ENCODE results near the gene LMBRD1.
"Not testable (repeated sequence)": the region's sequence is repeated elsewhere in the genome, so short reads cannot be mapped to it uniquely, and the experiment has no call there.

LMBRD1 gene

GRCh38 chr6:69704916-69705315, 91.9 kb downstream of the LMBRD1 start:
- Histone ChIP-seq H3K9me3 (ENCODE audit: control insufficient read depth, insufficient read depth, low read length) (no peaks in the 10 kb centered on the region), H3K36me3 (ENCODE audit: control insufficient read depth, insufficient read depth, low read length) (no peaks in the 10 kb centered on the region), H3K4me1 (ENCODE audit: control insufficient read depth, insufficient read depth, low read length) (no peaks in the 10 kb centered on the region), H3K4me3 (ENCODE audit: low read length) (no peak overlapping the region), H3K27ac (ENCODE audit: low read length) (no peak overlapping the region), H3K27me3 (ENCODE audit: control insufficient read depth, insufficient read depth, low read length) (no peaks in the 10 kb centered on the region)
- no CpG with 5 or more reads among the region's 1 CpG for WGBS (ENCODE audit: insufficient coverage, insufficient read length)
- DNase-seq (ENCODE audit: low read depth, low spot score) = no peak

DNA sequence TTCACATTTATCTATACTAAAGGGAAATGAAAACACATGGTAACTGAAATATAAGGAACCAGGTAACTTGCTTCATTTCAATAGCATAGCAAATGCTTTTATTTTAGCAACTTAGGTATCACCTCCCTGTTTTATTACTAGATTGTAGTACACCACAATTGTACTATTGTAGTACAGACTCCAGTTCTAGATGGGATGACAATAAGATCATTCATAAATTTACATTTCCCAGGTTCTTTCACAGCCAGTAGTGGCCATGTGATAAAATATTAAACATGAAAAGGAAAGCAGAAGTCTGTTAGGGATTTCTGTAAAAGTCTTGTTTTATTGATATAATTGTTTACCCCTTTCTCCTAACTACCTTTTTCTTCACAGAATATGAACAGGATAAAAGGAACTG, 97.2 kb downstream of the LMBRD1 start:
- Histone ChIP-seq H3K27ac (ENCODE audit: low read length) (no peak overlapping the region), H3K4me3 (ENCODE audit: low read length) (no peak overlapping the region), H3K9me3 (ENCODE audit: control insufficient read depth, insufficient read depth, low read length) (no peaks in the 10 kb centered on the region), H3K36me3 (ENCODE audit: control insufficient read depth, insufficient read depth, low read length) (no peaks in the 10 kb centered on the region), H3K27me3 (ENCODE audit: control insufficient read depth, insufficient read depth, low read length) (no peaks in the 10 kb centered on the region), H3K4me1 (ENCODE audit: control insufficient read depth, insufficient read depth, low read length) (no peaks in the 10 kb centered on the region)
- no peak for DNase-seq (ENCODE audit: low read depth, low spot score)

- Histone ChIP-seq H3K9me3 (ENCODE audit: control insufficient read depth, insufficient read depth, low read length) (no peaks in the 10 kb centered on the region), H3K27me3 (ENCODE audit: control insufficient read depth, insufficient read depth, low read length) (no peaks in the 10 kb centered on the region), H3K4me3 (ENCODE audit: low read length) (no peak overlapping the region), H3K27ac (ENCODE audit: low read length) (no peak overlapping the region), H3K36me3 (ENCODE audit: control insufficient read depth, insufficient read depth, low read length) (no peaks in the 10 kb centered on the region), H3K4me1 (ENCODE audit: control insufficient read depth, insufficient read depth, low read length) (no peaks in the 10 kb centered on the region)
- no peak for DNase-seq (ENCODE audit: low read depth, low spot score)
- WGBS (ENCODE audit: insufficient coverage, insufficient read length) = no CpG with 5 or more reads among the region's 2 CpGs
These were observed 100.5 kb downstream of the LMBRD1 start for GRCh38 chr6:69696273-69696672.

GRCh38 chr6:69693762-69694161, 103.0 kb downstream of the LMBRD1 start:
- Histone ChIP-seq H3K36me3 (ENCODE audit: control insufficient read depth, insufficient read depth, low read length) (no peaks in the 10 kb centered on the region), H3K4me3 (ENCODE audit: low read length) (no peak overlapping the region), H3K27me3 (ENCODE audit: control insufficient read depth, insufficient read depth, low read length) (no peaks in the 10 kb centered on the region), H3K4me1 (ENCODE audit: control insufficient read depth, insufficient read depth, low read length) (no peaks in the 10 kb centered on the region), H3K27ac (ENCODE audit: low read length) (no peak overlapping the region), H3K9me3 (ENCODE audit: control insufficient read depth, insufficient read depth, low read length) (no peaks in the 10 kb centered on the region)
- no peak for DNase-seq (ENCODE audit: low read depth, low spot score)

- H3K9me3 ChIP-seq (ENCODE audit: control insufficient read depth, insufficient read depth, low read length) = no peaks in the 10 kb centered on the region
- WGBS (ENCODE audit: insufficient coverage, insufficient read length) = no CpG with 5 or more reads among the region's 1 CpG
- no peak overlapping the region for H3K27ac ChIP-seq (ENCODE audit: low read length)
- no peak overlapping the region for H3K4me3 ChIP-seq (ENCODE audit: low read length)
- DNase-seq (ENCODE audit: low read depth, low spot score) = no peak
- H3K36me3 ChIP-seq (ENCODE audit: control insufficient read depth, insufficient read depth, low read length) = no peaks in the 10 kb centered on the region
- H3K4me1 ChIP-seq (ENCODE audit: control insufficient read depth, insufficient read depth, low read length) = no peaks in the 10 kb centered on the region
- H3K27me3 ChIP-seq (ENCODE audit: control insufficient read depth, insufficient read depth, low read length) = no peaks in the 10 kb centered on the region
These were observed 105.8 kb downstream of the LMBRD1 start for GRCh38 chr6:69690986-69691385.

DNA sequence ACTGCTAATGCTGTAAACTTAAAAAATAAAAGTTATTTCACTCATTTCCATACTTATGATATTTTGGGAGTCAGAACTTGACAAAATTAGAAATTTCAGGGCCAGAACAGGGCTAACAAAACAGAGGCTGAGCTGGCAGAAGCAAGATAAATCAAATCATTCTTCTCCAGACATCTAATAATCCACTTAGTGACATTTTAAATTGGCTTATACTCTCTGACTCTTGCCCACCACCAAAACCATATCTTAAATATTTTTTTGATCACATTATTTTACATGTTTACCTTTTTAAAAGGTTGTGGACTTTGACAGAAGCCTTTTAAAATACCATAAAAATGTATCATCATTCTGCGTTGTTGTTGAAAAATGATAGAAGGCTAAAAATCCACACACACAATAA, 116.5 kb downstream of the LMBRD1 start:
- WGBS (ENCODE audit: insufficient coverage, insufficient read length) = no CpG with 5 or more reads among the region's 1 CpG
- no peaks in the 10 kb centered on the region for H3K9me3 ChIP-seq (ENCODE audit: control insufficient read depth, insufficient read depth, low read length)
- H3K4me1 ChIP-seq (ENCODE audit: control insufficient read depth, insufficient read depth, low read length) = no peaks in the 10 kb centered on the region
- H3K36me3 ChIP-seq (ENCODE audit: control insufficient read depth, insufficient read depth, low read length) = no peaks in the 10 kb centered on the region
- no peak overlapping the region for H3K27ac ChIP-seq (ENCODE audit: low read length)
- H3K27me3 ChIP-seq (ENCODE audit: control insufficient read depth, insufficient read depth, low read length) = no peaks in the 10 kb centered on the region
- no peak overlapping the region for H3K4me3 ChIP-seq (ENCODE audit: low read length)
- no peak for DNase-seq (ENCODE audit: low read depth, low spot score)

DNA sequence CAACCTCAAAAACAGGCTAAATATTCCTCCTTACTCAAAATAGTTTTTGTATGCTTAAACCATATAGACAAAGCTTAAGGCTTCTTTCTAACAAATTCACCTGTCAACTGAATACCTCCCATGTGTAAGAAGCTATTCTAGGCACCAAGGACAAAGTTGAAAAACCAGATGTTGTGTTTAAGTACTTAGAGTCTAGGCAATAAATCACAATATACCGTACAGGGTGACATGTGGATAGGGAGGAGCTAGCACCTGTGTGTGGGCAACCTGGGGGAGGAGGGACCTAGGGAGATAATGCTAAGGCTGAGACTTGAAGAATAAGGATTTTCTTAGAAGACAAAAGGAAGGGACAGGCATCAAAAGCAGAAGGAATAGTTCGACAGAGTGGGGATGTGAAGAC, 123.5 kb downstream of the LMBRD1 start:
- WGBS (ENCODE audit: insufficient coverage, insufficient read length) = no CpG with 5 or more reads among the region's 2 CpGs
- no peak for DNase-seq (ENCODE audit: low read depth, low spot score)
- H3K27ac ChIP-seq (ENCODE audit: low read length) = no peak overlapping the region
- H3K9me3 ChIP-seq (ENCODE audit: control insufficient read depth, insufficient read depth, low read length) = no peaks in the 10 kb centered on the region
- no peaks in the 10 kb centered on the region; the same call in 1 of the 2 replicates for H3K36me3 ChIP-seq (ENCODE audit: control insufficient read depth, insufficient read depth, low read length)
- H3K4me1 ChIP-seq (ENCODE audit: control insufficient read depth, insufficient read depth, low read length) = no peaks in the 10 kb centered on the region
- no peaks in the 10 kb centered on the region for H3K27me3 ChIP-seq (ENCODE audit: control insufficient read depth, insufficient read depth, low read length)
- no peak overlapping the region for H3K4me3 ChIP-seq (ENCODE audit: low read length)

DNA sequence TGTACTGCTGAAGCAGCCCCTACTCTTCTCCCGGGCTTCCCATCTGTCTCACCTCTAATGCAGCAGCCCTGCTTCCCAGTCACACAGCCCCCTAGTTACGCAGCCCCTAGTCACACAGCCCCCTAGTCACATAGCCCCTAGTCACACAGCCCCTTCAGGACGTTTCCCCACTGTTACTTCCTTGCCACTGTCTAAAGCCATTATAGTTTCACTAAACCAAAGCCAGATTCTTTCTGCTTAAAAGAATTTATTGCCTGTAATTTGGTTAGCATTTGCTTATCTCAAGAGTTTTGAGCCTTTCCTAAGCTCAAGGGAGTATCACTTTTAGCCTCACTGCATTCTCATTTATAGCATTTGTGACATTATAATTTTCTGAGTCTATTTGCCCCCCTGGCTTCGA, 127.9 kb downstream of the LMBRD1 start:
- no peak overlapping the region for H3K4me3 ChIP-seq (ENCODE audit: low read length)
- no peaks in the 10 kb centered on the region for H3K4me1 ChIP-seq (ENCODE audit: control insufficient read depth, insufficient read depth, low read length)
- no peak overlapping the region for H3K27ac ChIP-seq (ENCODE audit: low read length)
- no CpG with 5 or more reads among the region's 4 CpGs for WGBS (ENCODE audit: insufficient coverage, insufficient read length)
- H3K9me3 ChIP-seq (ENCODE audit: control insufficient read depth, insufficient read depth, low read length) = no peaks in the 10 kb centered on the region
- H3K27me3 ChIP-seq (ENCODE audit: control insufficient read depth, insufficient read depth, low read length) = no peaks in the 10 kb centered on the region
- H3K36me3 ChIP-seq (ENCODE audit: control insufficient read depth, insufficient read depth, low read length) = no peaks in the 10 kb centered on the region; the same call in 1 of the 2 replicates
- DNase-seq (ENCODE audit: low read depth, low spot score) = no peak

DNA sequence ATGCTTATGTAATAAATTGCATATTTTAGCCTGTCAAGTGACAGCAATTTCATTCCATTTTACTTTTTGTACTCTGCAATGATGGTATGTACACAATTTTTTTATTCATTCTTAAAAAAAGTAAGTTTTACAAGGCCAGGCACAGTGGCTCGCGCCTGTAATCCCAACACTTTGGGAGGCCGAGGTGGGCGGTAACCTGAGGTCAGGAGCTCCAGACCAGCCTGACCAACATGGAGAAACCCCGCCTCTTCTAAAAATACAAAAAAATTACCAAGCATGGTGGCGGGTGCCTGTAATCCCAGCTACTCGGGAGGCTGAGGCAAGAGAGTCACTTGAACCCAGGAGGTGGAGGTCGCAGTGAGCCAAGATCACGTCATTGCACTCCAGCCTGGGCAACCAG, 130.0 kb downstream of the LMBRD1 start:
- not testable (repeated sequence) for H3K27me3 ChIP-seq (ENCODE audit: control insufficient read depth, insufficient read depth, low read length); H3K36me3 ChIP-seq (ENCODE audit: control insufficient read depth, insufficient read depth, low read length); H3K27ac ChIP-seq (ENCODE audit: low read length); H3K4me3 ChIP-seq (ENCODE audit: low read length); H3K4me1 ChIP-seq (ENCODE audit: control insufficient read depth, insufficient read depth, low read length); DNase-seq (ENCODE audit: low read depth, low spot score); H3K9me3 ChIP-seq (ENCODE audit: control insufficient read depth, insufficient read depth, low read length)
- WGBS (ENCODE audit: insufficient coverage, insufficient read length) = no CpG with 5 or more reads among the region's 9 CpGs

GRCh38 chr6:69665437-69665836, 131.4 kb downstream of the LMBRD1 start:
- DNase-seq (ENCODE audit: low read depth, low spot score) = no peak
- no peak overlapping the region for H3K27ac ChIP-seq (ENCODE audit: low read length)
- no peak overlapping the region for H3K4me3 ChIP-seq (ENCODE audit: low read length)
- H3K36me3 ChIP-seq (ENCODE audit: control insufficient read depth, insufficient read depth, low read length) = no peaks in the 10 kb centered on the region
- H3K9me3 ChIP-seq (ENCODE audit: control insufficient read depth, insufficient read depth, low read length) = no peaks in the 10 kb centered on the region
- WGBS (ENCODE audit: insufficient coverage, insufficient read length) = no CpG with 5 or more reads among the region's 3 CpGs
- no peaks in the 10 kb centered on the region for H3K4me1 ChIP-seq (ENCODE audit: control insufficient read depth, insufficient read depth, low read length)
- H3K27me3 ChIP-seq (ENCODE audit: control insufficient read depth, insufficient read depth, low read length) = no peaks in the 10 kb centered on the region

- no CpG with 5 or more reads among the region's 1 CpG for WGBS (ENCODE audit: insufficient coverage, insufficient read length)
- Histone ChIP-seq H3K27me3 (ENCODE audit: control insufficient read depth, insufficient read depth, low read length) (no peaks in the 10 kb centered on the region), H3K36me3 (ENCODE audit: control insufficient read depth, insufficient read depth, low read length) (no peaks in the 10 kb centered on the region), H3K4me3 (ENCODE audit: low read length) (no peak overlapping the region), H3K4me1 (ENCODE audit: control insufficient read depth, insufficient read depth, low read length) (no peaks in the 10 kb centered on the region), H3K9me3 (ENCODE audit: control insufficient read depth, insufficient read depth, low read length) (no peaks in the 10 kb centered on the region), H3K27ac (ENCODE audit: low read length) (no peak overlapping the region)
- DNase-seq (ENCODE audit: low read depth, low spot score) = no peak
These were observed 132.3 kb downstream of the LMBRD1 start for GRCh38 chr6:69664551-69664950.

Measured in iPS DF 6.9 (cell line).